ENCODE measurements around the gene H2AZ2.

GRCh38 chr7:44783407-44783806 lies 64.5 kb downstream of the H2AZ2 start:
- TF ChIP-seq CTCF (IDR thresholded peaks at IDR 0.05; ENCODE audit: low read length) = no peak
- no peak for TF ChIP-seq EZH2 (IDR thresholded peaks at IDR 0.05; ENCODE audit: borderline replicate concordance, low read length)
